ENCODE measurements around the gene ZNRF3.
"Not testable (repeated sequence)": the region's sequence is repeated elsewhere in the genome, so short reads cannot be mapped to it uniquely, and the experiment has no call there.

Gene ZNRF3

GRCh38 chr22:29080106-29080975, 197.0 kb downstream of the ZNRF3 start:
- DNase-seq (ENCODE audit: extremely low read depth in 1 of 2, low read depth in 1 of 2), result no peak

GRCh38 chr22:29081517-29082236, 198.3 kb downstream of the ZNRF3 start:
- no peak for DNase-seq (ENCODE audit: extremely low read depth in 1 of 2, low read depth in 1 of 2)

- no peak for DNase-seq (ENCODE audit: extremely low read depth in 1 of 2, low read depth in 1 of 2)
Measured at GRCh38 chr22:29082826-29083545, 199.6 kb downstream of the ZNRF3 start.

DNA sequence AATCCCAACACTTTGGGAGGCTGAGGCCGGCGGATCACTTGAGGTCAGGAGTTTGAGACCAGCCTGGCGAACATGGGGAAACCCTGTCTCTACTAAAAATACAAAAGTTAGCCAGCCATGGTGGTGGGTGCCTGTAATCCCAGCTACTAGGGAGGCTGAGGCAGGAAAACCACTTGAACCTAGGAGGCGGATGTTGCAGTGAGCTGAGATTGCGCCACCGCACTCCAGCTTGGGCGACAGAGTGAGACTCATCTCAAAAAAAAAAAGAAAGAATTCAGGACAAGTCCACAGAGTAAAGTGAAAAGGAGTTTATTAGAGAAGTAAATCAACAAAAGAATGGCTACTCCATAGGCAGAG, 200.2 kb downstream of the ZNRF3 start:
- DNase-seq (ENCODE audit: extremely low read depth in 1 of 2, low read depth in 1 of 2), result not testable (repeated sequence)

DNA sequence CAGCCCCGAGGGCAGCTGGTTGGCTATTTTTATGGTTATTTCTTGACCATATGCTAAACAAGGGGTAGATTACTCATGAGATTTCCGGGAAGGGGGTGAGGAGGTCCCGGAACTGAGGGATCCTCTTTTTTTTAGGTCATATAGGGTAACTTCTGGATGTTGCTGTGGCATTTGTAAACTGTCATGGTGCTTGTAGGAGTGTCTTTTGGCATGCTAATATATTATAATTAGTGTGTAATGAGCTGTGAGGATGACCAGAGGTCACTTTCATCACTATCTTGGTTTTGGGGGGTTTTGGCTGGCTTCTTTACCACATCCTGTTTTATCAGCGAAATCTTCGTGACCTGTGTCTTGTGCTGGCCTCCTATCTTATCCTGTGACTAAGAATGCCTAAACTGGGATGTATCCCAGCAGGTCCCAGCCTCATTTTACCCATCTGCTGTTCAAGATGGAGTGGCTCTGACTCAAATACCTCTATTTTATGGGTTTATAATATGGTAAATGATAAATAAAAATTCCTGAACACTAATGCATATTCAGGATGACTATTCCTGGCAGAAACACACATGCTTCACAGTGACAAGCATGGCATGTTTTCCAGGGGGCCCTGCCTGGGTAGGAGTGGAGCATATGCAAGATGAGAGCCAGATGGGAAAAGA, 200.7 kb downstream of the ZNRF3 start:
- DNase-seq (ENCODE audit: extremely low read depth in 1 of 2, low read depth in 1 of 2), result no peak

GRCh38 chr22:29087012-29087411, 203.6 kb downstream of the ZNRF3 start:
- no peak for DNase-seq (ENCODE audit: extremely low read depth in 1 of 2, low read depth in 1 of 2)

GRCh38 chr22:29088809-29089208, 205.4 kb downstream of the ZNRF3 start:
- no peak for DNase-seq (ENCODE audit: extremely low read depth in 1 of 2, low read depth in 1 of 2)

DNA sequence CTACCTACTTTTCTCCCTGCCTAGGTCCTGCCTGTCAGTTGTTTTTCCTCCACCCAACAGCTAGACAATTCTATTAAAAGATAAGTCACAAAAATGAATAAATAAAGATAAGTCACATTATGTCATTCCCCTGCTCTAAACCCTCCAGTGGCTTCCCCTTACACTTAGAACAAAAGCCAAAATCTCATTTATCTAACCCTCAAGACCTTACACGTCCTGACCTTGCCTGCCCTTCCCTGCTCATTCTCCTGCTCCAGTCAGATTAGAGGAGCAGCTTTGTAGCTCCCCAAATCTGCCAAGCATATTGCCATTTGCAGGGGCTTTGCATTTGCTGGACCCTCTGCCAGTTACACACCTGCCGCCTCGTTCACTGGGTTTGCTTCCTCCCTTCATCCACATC, 206.1 kb downstream of the ZNRF3 start:
- no peak for DNase-seq (ENCODE audit: extremely low read depth in 1 of 2, low read depth in 1 of 2)

DNA sequence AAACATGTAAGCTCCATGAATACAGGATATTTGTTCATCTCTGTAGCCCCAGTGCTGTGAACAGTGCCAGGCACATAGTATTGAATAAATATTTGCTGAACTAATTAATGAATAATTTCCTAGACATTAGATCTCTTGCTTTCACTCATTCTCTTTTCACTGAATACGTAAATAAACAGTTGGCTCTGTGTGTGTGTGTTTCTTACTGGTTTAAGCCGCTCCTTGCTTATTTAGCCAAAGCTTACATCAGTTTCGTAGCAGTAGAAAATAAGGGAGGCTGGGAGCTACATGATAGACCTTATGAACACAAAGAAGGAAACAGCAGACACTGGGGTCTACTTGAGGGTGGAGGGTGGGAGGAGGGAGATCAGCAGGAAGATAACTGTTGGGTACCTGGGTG, 206.7 kb downstream of the ZNRF3 start:
- DNase-seq (ENCODE audit: extremely low read depth in 1 of 2, low read depth in 1 of 2), result no peak

GRCh38 chr22:29092243-29092642, 208.9 kb downstream of the ZNRF3 start:
- DNase-seq (ENCODE audit: extremely low read depth in 1 of 2, low read depth in 1 of 2), result no peak

DNA sequence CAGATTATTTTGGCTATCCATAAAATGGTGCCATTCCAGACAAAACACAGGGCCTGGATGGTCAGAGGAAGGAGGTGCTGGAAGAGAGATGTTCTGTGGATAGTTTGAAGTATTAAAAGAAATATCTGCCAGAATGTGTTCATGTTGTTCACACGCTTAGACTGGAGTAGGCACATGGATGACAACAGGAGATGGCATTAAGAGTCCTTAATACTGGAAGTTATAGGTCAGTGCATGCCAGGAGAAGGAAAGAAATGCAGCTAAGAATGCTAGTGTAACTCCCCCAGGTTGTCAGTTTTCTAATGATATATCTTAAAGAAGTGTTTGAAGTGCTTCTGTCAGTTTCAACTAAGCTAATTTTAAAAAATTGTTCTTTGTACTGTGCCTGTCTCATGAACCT, 209.7 kb downstream of the ZNRF3 start:
- DNase-seq (ENCODE audit: extremely low read depth in 1 of 2, low read depth in 1 of 2), result no peak

DNA sequence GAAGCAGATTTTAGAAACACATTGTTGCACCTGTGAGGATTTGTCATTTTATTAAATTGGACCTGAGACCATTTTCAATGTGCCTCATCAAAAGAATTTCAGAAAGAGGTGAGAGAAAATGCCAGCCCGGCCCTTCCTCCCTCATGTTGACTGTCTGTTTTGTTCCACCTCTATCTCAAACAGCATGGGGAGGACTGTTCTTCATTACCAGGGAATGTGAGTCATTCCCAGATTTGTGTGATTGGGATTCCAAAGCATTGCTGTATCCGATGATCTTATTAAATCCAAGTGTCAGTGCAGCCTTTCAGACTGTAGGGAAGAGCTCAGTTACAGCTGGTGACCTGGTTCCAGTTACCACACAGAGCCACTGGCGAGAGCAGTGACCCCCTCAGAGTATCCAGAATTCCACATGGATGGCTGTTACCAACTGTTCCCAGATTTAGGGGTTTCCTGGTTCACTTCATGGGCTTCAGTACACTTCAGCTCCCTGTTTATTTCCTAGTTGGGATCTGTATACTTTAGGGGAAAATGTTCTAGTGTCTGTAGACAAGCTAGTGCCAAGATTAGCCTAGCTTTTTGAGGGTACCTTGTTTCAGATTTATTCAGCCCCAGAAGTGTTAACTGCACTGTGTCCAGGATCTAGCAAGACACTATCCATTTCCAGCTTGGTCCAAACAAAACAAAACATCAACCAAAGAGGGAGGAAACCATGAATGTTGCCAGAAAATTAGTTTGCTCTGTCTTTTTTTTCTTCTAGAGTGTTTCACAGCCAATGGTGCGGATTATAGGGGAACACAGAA, 210.3 kb downstream of the ZNRF3 start:
- DNase-seq (ENCODE audit: extremely low read depth in 1 of 2, low read depth in 1 of 2), result no peak

DNA sequence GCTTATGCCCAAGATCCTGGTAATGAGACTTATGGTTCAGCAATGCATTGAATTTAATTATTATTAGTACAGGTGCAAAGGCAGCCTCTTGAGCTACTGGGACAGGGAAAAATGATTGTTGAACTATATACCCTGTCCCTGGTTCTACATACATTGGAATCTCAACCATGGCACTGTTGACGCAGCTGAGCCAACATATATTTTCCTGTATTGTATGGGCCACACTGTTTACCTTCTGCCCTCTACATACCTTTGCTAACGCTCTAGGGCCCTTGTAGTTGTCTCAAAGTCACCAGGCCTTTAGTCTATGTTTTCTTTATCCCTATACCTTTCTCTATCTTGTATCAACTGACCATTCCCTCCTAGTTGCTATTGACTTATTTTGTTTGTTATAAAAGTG, 212.1 kb downstream of the ZNRF3 start:
- DNase-seq (ENCODE audit: extremely low read depth in 1 of 2, low read depth in 1 of 2), result no peak

DNA sequence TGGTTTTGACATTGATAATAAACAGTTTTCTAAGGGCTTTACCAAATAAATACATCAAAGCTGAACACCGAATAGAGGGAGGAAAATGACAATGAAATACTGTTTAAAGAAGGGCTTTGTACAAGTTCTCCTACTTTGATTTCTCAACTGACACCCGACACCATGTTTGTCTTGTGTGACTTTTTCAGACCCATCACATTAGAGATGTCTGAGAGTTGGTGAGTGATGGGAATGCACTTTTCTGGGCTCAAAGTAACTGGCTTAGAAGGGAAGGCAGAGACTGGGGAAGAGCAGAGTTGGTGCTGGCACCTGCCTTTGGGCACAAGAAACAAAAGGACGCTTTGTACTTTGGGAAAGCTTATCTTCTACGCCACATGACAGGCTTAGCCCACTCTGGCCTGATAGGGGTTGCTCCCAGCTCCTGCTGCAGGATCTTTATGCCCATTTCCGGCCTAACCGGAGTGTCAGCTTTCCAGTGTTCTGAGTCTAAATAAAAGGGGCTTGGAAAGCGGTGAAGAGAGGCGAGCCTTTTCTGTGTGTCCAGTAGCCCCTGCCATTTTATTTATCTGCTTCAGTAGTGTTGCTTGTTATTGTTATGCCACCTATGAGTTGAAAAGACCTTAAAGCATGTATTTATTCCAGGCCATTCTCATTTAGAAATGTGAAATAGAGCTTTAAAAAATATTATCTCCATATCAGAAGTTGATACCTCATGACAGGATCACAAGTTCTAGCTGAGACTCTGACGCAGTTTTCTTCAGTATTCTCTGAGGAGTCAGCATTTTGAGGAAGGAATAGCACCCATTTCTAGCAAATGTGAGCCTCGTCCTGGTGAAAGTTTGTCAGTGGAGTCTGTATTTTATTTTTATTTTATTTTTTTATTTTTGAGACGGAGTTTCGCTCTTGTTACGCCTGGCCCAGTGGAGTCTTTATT, 213.6 kb downstream of the ZNRF3 start:
- DNase-seq (ENCODE audit: extremely low read depth in 1 of 2, low read depth in 1 of 2), result no peak

DNA sequence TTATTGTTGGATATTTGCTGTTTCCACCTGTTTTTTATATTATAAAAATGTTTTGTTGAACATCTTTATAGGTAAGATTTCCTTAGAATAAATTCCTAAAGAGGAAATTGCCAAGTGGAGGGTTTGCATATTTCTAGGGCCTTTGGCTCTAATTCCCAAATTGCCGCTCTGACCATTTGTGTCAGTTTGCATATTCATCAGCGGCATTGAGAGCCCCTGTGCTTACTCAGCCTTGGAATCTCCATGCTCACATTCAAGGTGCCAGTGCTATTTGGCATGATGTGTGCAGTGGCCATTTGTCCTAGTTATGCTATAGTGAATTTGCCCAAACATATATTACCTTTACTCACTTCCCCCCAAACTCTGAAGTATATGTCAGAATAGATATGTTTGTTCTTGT, 214.9 kb downstream of the ZNRF3 start:
- no peak for DNase-seq (ENCODE audit: extremely low read depth in 1 of 2, low read depth in 1 of 2)

DNA sequence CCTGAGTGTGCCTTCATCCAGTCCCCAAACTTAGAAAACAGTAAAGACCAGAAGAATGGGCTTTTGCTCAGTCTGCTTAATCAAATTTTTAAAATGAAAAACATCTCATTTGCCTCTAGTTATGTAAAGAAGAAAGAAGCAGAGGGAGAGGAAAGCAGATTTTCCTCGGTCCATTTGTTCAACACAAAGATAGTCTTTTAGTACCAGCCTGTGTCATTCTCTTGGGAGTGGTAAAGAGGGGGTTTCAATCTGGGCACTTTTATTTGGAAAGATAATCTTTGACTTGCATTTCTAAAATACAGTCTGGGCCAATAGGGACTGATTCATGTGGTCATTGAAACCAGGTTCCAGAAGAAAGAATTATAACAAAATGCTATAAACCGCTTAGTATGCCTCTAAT, 218.9 kb downstream of the ZNRF3 start:
- DNase-seq (ENCODE audit: extremely low read depth in 1 of 2, low read depth in 1 of 2), result no peak

DNA sequence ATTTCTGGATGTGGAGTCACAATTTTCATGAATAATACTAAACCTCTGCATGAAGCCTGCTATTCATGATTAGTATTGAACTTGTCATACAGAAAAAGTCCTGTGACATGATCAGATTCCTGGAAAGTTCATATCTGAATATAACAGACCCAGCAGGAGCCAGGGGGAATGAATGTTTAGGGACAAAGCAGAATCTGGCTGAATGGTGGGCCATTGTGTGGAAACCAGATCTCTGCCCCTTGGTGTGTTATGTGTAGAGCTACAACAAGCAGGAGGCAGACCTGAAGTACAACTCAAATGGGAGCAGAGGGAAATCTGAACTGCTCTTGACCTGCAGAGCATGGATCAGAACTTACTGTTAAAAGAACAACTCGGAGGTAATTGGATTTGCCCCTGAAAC, 219.7 kb downstream of the ZNRF3 start:
- DNase-seq (ENCODE audit: extremely low read depth in 1 of 2, low read depth in 1 of 2), result no peak

DNA sequence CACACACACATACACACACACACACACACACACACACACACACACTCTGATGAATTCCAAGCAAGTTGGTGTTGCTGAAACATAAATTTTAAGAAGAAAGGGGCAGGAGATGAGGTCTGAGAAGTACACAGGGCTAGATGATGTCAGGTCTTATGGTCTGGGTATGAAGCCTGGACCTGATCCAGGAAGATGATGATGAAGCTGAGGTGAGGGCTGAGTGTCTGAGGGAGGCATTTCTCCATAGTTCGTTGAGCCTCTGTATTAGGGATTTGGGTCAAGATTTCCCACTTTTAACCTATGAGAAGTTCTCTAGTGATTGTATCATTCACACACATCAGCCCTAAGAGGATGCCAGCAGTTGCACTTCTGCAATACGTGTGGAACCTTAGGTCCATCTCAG, 222.1 kb downstream of the ZNRF3 start:
- no peak for DNase-seq (ENCODE audit: extremely low read depth in 1 of 2, low read depth in 1 of 2)

DNA sequence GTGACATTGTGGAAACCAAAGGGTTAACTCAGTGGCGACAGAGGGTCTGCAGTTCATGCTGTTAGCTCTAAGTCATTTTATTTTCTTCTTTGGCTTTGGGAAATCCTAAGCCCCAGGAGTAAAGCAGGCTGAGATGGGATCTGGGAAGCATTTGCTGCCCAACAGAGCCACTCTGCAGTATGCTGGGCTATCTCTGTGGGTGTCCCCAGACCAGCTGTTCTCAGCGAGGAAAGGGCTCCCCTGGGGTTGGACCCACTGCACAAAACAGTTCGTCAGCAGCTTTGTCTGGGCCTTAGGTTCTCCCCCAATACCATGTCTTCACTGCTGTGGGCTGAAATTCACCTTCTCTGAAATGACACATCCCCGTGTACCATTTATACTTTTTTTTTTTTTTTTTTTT, 223.5 kb downstream of the ZNRF3 start:
- DNase-seq (ENCODE audit: extremely low read depth in 1 of 2, low read depth in 1 of 2), result no peak
